ELF-1 (cell line): ENCODE measurements around the gene PHF21A.

Experiments used
- DNase-seq: peaks from one replicate; pipeline ENCODE4 v3.0.0-alpha.2; 2016; ENCODE audit warnings: low read depth, low spot score

Gene PHF21A

GRCh38 chr11:45934580-45935318, 186.5 kb downstream of the PHF21A start:
- DNase-seq = peak; percentile 78

DNA sequence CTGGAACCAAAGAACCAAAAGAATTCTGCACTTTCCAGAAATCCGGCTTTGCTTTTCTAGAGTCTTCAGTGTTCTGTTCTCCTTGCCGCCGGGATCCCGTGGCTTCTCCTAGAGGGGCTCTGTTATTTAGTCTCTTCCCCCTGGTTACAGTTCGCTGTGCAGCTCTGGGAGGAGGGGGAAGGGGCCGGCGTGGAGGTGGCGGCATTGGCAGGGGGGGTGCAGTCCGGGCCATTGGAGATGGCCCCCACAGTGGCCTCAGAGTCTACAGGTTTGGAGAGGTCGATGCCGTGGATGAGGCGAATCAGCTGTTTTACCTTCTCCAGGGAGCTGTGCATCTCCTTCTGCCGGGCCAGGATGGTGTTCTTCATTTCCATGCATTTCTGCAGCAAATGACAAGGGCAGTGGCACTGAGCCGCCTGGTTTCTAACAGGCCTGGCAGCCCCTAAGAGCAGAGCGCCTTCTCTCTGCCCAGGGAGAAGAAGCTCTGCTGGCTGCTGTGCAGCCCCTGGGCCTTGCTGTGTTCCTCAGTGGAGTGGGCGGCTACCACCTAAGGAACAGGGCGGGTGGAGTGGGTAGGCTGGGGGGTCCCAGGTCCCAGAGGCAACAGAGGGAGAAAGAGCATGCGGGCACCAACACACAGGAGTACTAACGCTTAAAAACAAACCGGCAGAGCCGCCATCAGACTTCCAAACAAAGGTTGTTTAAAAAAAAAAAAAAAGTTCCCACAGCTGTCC, 187.2 kb downstream of the PHF21A start:
- DNase-seq = no peak

DNA sequence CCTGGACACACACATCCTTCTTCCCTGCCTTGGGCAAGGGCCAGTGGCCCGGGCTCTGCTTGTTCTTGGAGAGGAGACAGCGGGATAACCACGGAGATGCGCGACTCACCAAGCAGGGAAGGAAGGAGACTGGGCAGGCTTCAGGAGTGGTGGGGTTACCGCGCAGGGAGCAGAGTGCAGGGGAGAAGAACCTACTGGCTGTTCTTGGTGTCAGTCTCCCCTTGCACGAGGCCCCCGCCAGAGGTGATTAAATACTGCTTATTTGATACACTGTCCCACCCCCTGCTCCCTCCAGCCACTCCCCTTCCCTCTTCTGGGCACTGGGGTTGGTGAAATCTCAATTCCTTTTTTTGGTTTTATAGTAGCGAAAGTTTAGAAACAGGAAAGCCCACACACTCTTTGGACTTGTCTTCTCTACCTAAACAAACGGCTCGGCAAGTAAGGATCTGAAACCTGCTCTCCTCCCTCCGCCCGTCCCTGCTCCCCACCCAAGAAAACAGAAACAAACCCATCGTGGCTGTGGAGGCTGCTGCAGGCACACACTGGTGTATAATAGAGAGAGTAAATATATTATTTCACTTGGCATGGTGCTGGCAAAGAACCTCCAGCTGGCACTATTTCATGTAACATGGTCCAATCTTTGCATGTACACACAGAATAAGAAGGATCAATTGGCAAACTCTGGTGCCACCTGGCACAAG, 188.0 kb downstream of the PHF21A start:
- no peak for DNase-seq

GRCh38 chr11:45932217-45932616, 189.0 kb downstream of the PHF21A start:
- no peak for DNase-seq

DNA sequence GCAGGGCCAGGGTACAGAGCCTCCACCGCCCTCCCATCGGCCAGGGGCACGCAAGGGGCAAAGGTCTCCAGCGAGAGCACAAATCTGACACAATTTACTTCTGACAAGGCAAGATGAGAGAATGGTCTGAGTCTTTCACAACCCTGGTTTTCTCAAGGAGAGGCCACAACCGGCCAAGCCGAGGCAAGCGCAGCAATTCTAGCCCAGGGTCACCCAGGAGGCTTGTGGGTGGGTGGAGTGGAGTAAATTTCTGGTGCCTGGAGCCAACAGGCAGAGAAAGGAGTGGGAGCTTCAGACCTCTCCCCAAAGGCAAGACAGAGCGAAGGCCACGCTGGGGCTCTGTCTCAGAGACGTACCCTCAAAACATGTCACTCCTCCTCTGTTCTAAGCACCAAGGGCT, 189.5 kb downstream of the PHF21A start:
- DNase-seq = no peak

DNA sequence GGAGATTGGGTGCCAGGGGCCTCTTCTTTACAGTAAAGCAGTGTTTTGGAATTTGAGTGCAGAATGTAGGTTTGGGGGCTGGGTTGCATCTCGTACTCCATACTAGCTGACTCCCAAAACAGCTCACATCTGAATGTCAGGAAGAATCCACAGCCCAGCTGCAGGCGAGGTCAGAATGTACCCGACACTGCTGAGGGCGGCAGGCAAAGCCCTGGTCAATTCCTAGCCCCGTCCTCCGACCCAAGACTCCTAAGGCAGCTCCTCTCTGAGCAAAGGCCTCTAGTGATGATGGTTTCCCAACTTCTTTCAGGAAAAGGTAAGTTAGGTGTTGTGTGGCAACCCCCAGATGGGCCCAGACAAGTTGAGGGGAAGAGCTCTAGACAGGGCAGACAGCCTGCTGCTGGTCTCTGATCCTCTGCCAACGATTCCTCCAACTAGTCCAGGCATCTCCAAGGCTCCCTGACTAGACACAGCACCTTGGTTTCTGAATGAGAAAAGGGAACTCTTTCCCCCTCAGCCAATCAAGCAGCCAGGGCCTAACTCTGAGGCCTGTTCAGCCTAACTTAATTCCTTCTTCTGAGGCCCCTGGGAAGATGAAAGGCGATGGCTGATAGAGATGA, 190.2 kb downstream of the PHF21A start:
- no peak for DNase-seq

GRCh38 chr11:45930031-45930794, 191.0 kb downstream of the PHF21A start:
- no peak for DNase-seq

GRCh38 chr11:45929486-45930030, 191.7 kb downstream of the PHF21A start:
- no peak for DNase-seq

GRCh38 chr11:45928535-45929215, 192.6 kb downstream of the PHF21A start:
- DNase-seq = peak; percentile 83

DNA sequence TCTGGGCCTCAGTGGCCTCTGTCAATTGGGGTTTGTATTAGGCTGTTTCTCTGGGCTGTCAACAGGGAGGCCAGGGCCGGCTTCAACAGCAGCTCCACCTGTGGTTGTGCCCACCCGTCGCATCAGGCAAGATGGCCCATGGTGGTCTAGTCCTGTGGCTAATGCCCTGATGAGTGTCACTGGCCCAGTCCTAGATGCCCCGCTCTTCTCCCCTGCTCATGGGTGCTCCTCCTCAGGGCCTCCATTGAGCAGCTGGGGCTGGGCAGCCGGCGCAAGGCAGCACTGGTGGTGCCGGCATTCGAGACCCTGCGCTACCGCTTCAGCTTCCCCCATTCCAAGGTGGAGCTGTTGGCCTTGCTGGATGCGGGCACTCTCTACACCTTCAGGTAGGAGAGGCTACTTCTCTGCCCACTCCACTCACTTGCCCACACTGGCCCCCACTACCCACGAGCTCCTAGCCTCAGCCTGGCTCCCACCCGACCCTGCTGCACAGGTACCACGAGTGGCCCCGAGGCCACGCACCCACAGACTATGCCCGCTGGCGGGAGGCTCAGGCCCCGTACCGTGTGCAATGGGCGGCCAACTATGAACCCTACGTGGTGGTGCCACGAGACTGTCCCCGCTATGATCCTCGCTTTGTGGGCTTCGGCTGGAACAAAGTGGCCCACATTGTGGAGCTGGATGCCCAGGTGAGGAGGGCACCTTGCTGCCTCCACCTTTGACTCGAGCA, 193.4 kb downstream of the PHF21A start:
- no peak for DNase-seq

DNA sequence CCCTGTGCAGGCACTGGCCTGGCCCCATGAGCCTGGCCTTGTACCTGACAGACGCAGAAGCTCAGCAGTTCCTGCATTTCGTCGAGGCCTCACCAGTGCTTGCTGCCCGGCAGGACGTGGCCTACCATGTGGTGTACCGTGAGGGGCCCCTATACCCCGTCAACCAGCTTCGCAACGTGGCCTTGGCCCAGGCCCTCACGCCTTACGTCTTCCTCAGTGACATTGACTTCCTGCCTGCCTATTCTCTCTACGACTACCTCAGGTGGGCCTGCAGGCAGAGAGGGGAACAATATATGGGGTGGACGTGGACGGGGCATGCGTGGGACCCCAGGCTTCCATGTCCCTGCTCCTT, 193.9 kb downstream of the PHF21A start:
- DNase-seq = no peak

- no peak for DNase-seq
These were observed 194.5 kb downstream of the PHF21A start for GRCh38 chr11:45926536-45927331.

DNA sequence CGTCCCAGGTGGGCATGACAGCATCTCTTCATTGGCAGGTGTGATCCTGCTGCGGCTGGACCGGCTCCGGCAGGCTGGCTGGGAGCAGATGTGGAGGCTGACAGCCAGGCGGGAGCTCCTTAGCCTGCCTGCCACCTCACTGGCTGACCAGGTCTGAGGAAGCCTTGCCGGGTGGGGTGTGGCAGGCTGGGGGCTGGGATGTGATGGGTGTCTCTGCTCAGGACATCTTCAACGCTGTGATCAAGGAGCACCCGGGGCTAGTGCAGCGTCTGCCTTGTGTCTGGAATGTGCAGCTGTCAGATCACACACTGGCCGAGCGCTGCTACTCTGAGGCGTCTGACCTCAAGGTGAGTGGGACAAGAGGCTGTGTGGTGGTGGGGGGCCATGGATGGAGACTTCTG, 195.3 kb downstream of the PHF21A start:
- peak; percentile 73 for DNase-seq

DNA sequence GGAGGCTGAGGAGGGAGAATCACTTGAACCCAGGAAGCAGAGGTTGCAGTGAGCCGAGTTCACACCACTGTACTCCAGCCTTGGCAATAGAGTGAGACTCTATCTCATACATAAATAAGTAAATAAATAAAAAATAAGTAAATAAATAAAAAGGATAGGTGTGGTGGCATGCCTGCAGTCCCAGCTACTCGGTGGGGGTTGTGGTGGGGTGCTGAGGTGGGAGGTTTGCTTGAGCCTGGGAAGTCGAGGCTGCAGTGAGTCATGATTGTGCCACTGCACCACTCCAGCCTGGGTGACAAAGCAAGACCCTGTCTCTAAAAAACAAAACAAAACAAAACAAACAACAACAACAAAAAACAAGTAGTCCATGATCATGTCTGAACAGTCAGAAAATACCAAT, 195.7 kb downstream of the PHF21A start:
- no peak for DNase-seq

GRCh38 chr11:45924927-45925326, 196.3 kb downstream of the PHF21A start:
- no peak for DNase-seq

DNA sequence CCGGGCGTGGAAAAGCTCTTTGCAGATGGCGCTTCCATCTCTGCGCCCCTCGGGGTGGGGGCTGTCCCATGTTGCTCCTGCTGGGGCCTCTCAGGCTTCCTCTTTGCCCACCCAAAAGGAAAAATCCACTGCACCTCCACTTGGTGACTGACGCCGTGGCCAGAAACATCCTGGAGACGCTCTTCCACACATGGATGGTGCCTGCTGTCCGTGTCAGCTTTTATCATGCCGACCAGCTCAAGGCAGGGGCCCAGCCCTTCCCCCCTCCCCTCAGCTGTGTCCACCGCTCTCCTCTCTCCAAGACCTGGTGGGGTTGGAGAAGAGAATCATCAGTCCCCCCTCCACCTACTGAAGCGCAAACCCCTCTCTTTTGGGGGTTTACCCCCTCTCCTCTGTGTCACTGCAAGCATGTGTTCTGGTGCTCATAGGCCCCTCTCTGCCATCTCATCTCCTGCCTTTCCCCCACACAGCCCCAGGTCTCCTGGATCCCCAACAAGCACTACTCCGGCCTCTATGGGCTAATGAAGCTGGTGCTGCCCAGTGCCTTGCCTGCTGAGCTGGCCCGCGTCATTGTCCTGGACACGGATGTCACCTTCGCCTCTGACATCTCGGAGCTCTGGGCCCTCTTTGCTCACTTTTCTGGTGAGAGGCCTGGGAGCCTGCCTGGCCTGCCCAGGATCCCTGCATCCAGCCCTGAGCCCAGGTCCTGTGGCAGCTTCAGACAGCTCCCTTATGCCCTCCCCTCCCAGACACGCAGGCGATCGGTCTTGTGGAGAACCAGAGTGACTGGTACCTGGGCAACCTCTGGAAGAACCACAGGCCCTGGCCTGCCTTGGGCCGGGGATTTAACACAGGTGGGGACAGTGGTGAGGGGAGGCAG, 197.0 kb downstream of the PHF21A start:
- DNase-seq = no peak

DNA sequence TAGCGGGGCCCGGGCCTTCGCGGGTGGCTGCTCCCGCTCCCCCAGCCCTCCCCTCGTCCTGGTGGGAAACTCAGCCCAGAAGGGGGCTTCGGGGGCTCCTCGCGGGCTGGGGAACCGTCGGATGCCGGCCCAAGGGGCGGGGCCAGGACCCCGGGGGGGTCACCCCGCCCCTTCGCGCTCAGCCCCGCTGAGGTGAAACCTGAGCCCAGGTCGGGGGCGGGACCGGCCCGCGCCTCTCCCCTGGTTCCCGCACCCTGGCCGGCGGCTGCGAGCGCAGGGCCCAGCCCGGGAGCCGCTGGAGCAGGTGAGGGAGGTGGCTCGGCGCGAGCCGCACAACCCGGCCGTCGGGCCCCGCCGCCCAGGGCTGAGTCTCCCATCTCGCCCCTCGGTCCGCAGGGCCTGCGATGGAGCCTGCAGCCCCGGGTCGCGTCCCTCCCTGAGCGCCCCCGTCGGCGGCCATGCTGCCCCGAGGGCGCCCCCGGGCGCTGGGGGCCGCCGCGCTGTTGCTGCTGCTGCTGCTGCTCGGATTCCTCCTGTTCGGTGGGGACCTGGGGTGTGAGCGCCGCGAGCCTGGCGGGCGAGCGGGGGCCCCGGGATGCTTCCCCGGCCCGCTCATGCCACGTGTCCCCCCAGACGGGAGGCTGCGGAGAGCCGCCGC, 198.7 kb downstream of the PHF21A start, which contains the start of gene LARGE2:
Gene LARGE2, plus strand, starts transcription at position 232 of the 658 bp plus-strand sequence. Its CDS starts 227 bp downstream, at position 459.
- DNase-seq = peak; percentile 78
